HPDE6-E6E7 (cell line): ENCODE results near the gene POLR2E.
A peak's percentile ranks its signal among the peaks of the same experiment; 100 is the strongest.

ENCODE experiments used
- DNase-seq: peaks from one replicate; pipeline ENCODE4 v3.0.0; 2011; ENCODE audit warnings: missing footprints; ENCODE audit errors: extremely low spot score

The POLR2E gene

GRCh38 chr19:1080360-1081161, 14.6 kb downstream of the POLR2E start:
- DNase-seq, result no peak

GRCh38 chr19:1079566-1080111, 15.5 kb downstream of the POLR2E start:
- DNase-seq, result no peak

GRCh38 chr19:1076951-1077350, 18.2 kb downstream of the POLR2E start:
- DNase-seq, result no peak

GRCh38 chr19:1076046-1076386, 19.2 kb downstream of the POLR2E start:
- DNase-seq, result no peak

GRCh38 chr19:1074544-1075283, 20.5 kb downstream of the POLR2E start:
- peak; percentile 93 for DNase-seq

GRCh38 chr19:1073956-1074517, 21.1 kb downstream of the POLR2E start:
- DNase-seq, result no peak

GRCh38 chr19:1073063-1073955, 21.9 kb downstream of the POLR2E start:
- DNase-seq, result no peak

GRCh38 chr19:1072371-1073015, 22.7 kb downstream of the POLR2E start:
- no peak for DNase-seq

- no peak for DNase-seq
These were observed 24.0 kb downstream of the POLR2E start for GRCh38 chr19:1070931-1071791.

GRCh38 chr19:1070576-1070930, 24.6 kb downstream of the POLR2E start:
- no peak for DNase-seq

- DNase-seq, result no peak
These were observed 26.0 kb downstream of the POLR2E start for GRCh38 chr19:1069009-1069779.

- no peak for DNase-seq
These were observed 26.9 kb downstream of the POLR2E start for GRCh38 chr19:1068009-1069001.

GRCh38 chr19:1067341-1067957, 27.7 kb downstream of the POLR2E start:
- DNase-seq, result no peak

GRCh38 chr19:1066748-1067340, 28.3 kb downstream of the POLR2E start, which contains the start of gene ARHGAP45:
ARHGAP45 (plus strand) TSS chr19:1067167; CDS start chr19:1067406, 239 bp downstream.
- no peak for DNase-seq

- no peak for DNase-seq
These were observed 28.9 kb downstream of the POLR2E start for GRCh38 chr19:1066251-1066747.

GRCh38 chr19:1065606-1066109, 29.5 kb downstream of the POLR2E start:
- no peak for DNase-seq
